ENCODE results near the gene PIP4K2C. TPM values are rescaled to one million over a fixed set of nuclear protein-coding genes. Genes with fewer than 3 reads are reported as not detected.

PIP4K2C gene
- total RNA-seq, 1 experiment from 2014 or later = 37.1 TPM

- H4K91ac ChIP-seq (ENCODE audit: insufficient read length, low read depth, low read length) = no peak overlapping the region
- H2BK15ac ChIP-seq (ENCODE audit: low read depth, low read length) = no peak overlapping the region
- H4K20me1 ChIP-seq (ENCODE audit: control insufficient read depth, insufficient read depth, insufficient read length) = no peaks in the 10 kb centered on the region
- no peaks in the 10 kb centered on the region; the same call in 1 of the 2 replicates for H3K79me2 ChIP-seq (ENCODE audit: insufficient read depth, low read length)
- no peak overlapping the region for H3K4me2 ChIP-seq (ENCODE audit: insufficient read depth, insufficient read length, low read length)
- H2BK12ac ChIP-seq (ENCODE audit: insufficient read length, low read depth, low read length) = no peak overlapping the region
- H3K9me3 ChIP-seq (ENCODE audit: control insufficient read depth, low read depth, low read length) = no peaks in the 10 kb centered on the region
- H3K23me2 ChIP-seq (ENCODE audit: insufficient read length, low read depth, low read length, poor library complexity, severe bottlenecking) = peaks cover 6% of the 10 kb centered on the region
- peaks cover 5 to 49% (median 41%) of the 10 kb centered on the region in 3 experiments for H3K36me3 Mint-ChIP-seq (ENCODE audit: insufficient read depth in 1 of 3, low read depth in 3 of 3)
- H3K56ac ChIP-seq (ENCODE audit: insufficient read length, low read depth, low read length) = no peak overlapping the region
- H3K4ac ChIP-seq (ENCODE audit: low read depth, low read length) = no peak overlapping the region
- WGBS (ENCODE audit: extremely low coverage, insufficient read length, low lambda C conversion rate) = no CpG with 5 or more reads among the region's 2 CpGs
- peaks cover 14 to 20% of the 10 kb centered on the region in 2 experiments for H3K4me1 Mint-ChIP-seq
- H3K9ac ChIP-seq (ENCODE audit: extremely low read depth, insufficient read length, low read length) = no peak overlapping the region
- H3K23ac ChIP-seq (ENCODE audit: insufficient read length, low read depth, low read length) = no peak overlapping the region
- H3K27me3 ChIP-seq (ENCODE audit: insufficient read depth, low read length) = no peaks in the 10 kb centered on the region
- H3K4me1 ChIP-seq (ENCODE audit: insufficient read depth, low read length) = peaks cover 7% of the 10 kb centered on the region
- no peak overlapping the region for H2AK5ac ChIP-seq (ENCODE audit: insufficient read length, low read length)
- H3K27me3 Mint-ChIP-seq (ENCODE audit: low read depth) = no peaks in the 10 kb centered on the region
- H4K8ac ChIP-seq (replicated peaks; ENCODE audit: insufficient read length, low read depth, low read length) = no peak overlapping the region
- no peak overlapping the region for H3K27ac Mint-ChIP-seq
- H2BK5ac ChIP-seq (ENCODE audit: insufficient read length, low read length) = no peak overlapping the region
- H3K4me3 Mint-ChIP-seq = no peak overlapping the region
- H3K18ac ChIP-seq (ENCODE audit: insufficient read length, low read depth, low read length) = no peak overlapping the region
- H2AFZ ChIP-seq (ENCODE audit: low read length) = no peak overlapping the region
- TF ChIP-seq CTCF (conservative IDR thresholded peaks at IDR 0.05) = no peak
- H4K5ac ChIP-seq (ENCODE audit: insufficient read length, low read depth, low read length) = no peak overlapping the region
- no peak overlapping the region for H3K14ac ChIP-seq (ENCODE audit: insufficient read depth, low read length)
- H3K9me3 Mint-ChIP-seq = no peaks in the 10 kb centered on the region
- no peak overlapping the region for H3K27ac ChIP-seq (ENCODE audit: insufficient read length, low read depth, low read length)
- H2BK20ac ChIP-seq (ENCODE audit: low read depth, low read length, poor library complexity, severe bottlenecking) = no peak overlapping the region
- peaks cover 14% of the 10 kb centered on the region for H3K79me1 ChIP-seq (ENCODE audit: insufficient read depth, low read depth, low read length, poor library complexity, severe bottlenecking)
- no peak overlapping the region for H3T11ph ChIP-seq (ENCODE audit: low read length)
- DNase-seq = no peak
- no peak overlapping the region for H2BK120ac ChIP-seq (ENCODE audit: low read depth, low read length, poor library complexity, severe bottlenecking)
These were observed 49.3 kb upstream of the PIP4K2C start for GRCh38 chr12:57541717-57542116.

Data from H9 (cell line).